Common myeloid progenitor, CD34-positive (primary cell): ENCODE results near the gene RNASE7.

Source experiments
- CTCF ChIA-PET: fragments of 350-600 bp; sonication (Branson Sonifier 250); formaldehyde crosslinking; loops from one replicate; lab custom pipeline; 2021; ENCODE audit warnings: antibody characterized with exemption; lab: Charles Lee
- POLR2A ChIA-PET: fragments of 350-600 bp; sonication (Branson Sonifier 250); formaldehyde crosslinking; loops from one replicate; lab custom pipeline; 2021; ENCODE audit warnings: antibody characterized with exemption; lab: Charles Lee
- DNase-seq, 3 donors: peaks; one replicate each; pipeline versions ENCODE4 v3.0.0 to v3.0.0-alpha.2; 2013
- H3K27ac ChIP-seq, 2 experiments: 1 replicate in 1 of 2; 2 replicates in 1 of 2; pipeline ENCODE4 v1.7.0; 2013; ENCODE audit warnings: inconsistent platforms in 2 of 2, low read length in 2 of 2, mild to moderate bottlenecking in 2 of 2, low read depth in 1 of 2, moderate library complexity in 1 of 2; ENCODE audit not compliant: severe bottlenecking in 2 of 2, insufficient read depth in 1 of 2, poor library complexity in 1 of 2
- H3K27me3 ChIP-seq, 5 experiments: replicated peaks in 2 of 5; 1 replicate in 3 of 5; 2 replicates in 2 of 5; pipeline versions ENCODE4 v1.6.1 to v1.7.0; 2013; ENCODE audit warnings: low read length in 4 of 5, mild to moderate bottlenecking in 2 of 5, moderate library complexity in 2 of 5, inconsistent platforms in 1 of 5; ENCODE audit not compliant: insufficient read depth in 5 of 5, control insufficient read depth in 4 of 5
- H3K36me3 ChIP-seq, 4 experiments: 1 replicate in 2 of 4; 2 replicates in 2 of 4; pipeline versions ENCODE4 v1.6.1 to v1.7.0; 2013; ENCODE audit warnings: low read length in 3 of 4, control low read depth in 1 of 4, mild to moderate bottlenecking in 1 of 4; ENCODE audit not compliant: control insufficient read depth in 4 of 4, insufficient read depth in 4 of 4
- H3K4me1 ChIP-seq, 4 experiments: 1 replicate in 3 of 4; 2 replicates in 1 of 4; pipeline versions ENCODE4 v1.6.1 to v1.7.1; 2013; ENCODE audit warnings: low read length in 3 of 4, mild to moderate bottlenecking in 3 of 4, control low read depth in 1 of 4, inconsistent platforms in 1 of 4, moderate library complexity in 1 of 4; ENCODE audit not compliant: control insufficient read depth in 4 of 4, insufficient read depth in 4 of 4; ENCODE audit errors: control extremely low read depth in 1 of 4
- H3K4me3 ChIP-seq, 7 experiments: 1 replicate in 4 of 7; 2 replicates in 3 of 7; pipeline versions ENCODE4 v1.5.1 to v1.7.0; 2013; ENCODE audit warnings: mild to moderate bottlenecking in 7 of 7, low read length in 6 of 7, moderate library complexity in 6 of 7, inconsistent platforms in 2 of 7, low read depth in 2 of 7, control low read depth in 1 of 7; ENCODE audit not compliant: insufficient read depth in 4 of 7, control insufficient read depth in 1 of 7; ENCODE audit errors: extremely low read depth in 1 of 7
- H3K9me3 ChIP-seq, 5 experiments: 1 replicate in 4 of 5; 2 replicates in 1 of 5; pipeline versions ENCODE4 v1.6.1 to v1.7.1; 2013; ENCODE audit warnings: low read length in 4 of 5, mild to moderate bottlenecking in 2 of 5, inconsistent platforms in 1 of 5, low read depth in 1 of 5, moderate library complexity in 1 of 5; ENCODE audit not compliant: control insufficient read depth in 4 of 5, insufficient read depth in 2 of 5; ENCODE audit errors: control extremely low read depth in 1 of 5
- WGBS: methylation state at CpG from one replicate; pipeline ENCODE4 v1.1.5; 2013; ENCODE audit not compliant: insufficient coverage; 5-methylcytosine and 5-hydroxymethylcytosine counted together

RNASE7 gene

GRCh38 chr14:21083565-21084325, 41.6 kb downstream of the RNASE7 start:
- ChIA-PET POLR2A (no interaction called here), CTCF (interaction anchor here (1.0 to 9.9 kb wide), 9 partner anchors 9 to 68 kb away, joined by 3 to 124 read pairs (median 6); partner anchors contain the start of gene ARHGEF40)
- Histone ChIP-seq H3K4me3 (no peak overlapping the region), H3K4me1 (peaks cover 0 to 14% (median 10%) of the 10 kb centered on the region in 4 experiments), H3K9me3 (no peaks in the 10 kb centered on the region), H3K27me3 (no peaks in the 10 kb centered on the region), H3K36me3 (peaks cover 4 to 63% (median 39%) of the 10 kb centered on the region in 4 experiments), H3K27ac (no peak overlapping the region)
- WGBS, result 96% methylated on average over 11 of the region's 11 CpGs
- no peak for DNase-seq

- CTCF ChIA-PET, result interaction anchor here (1.0 to 9.9 kb wide), 5 partner anchors 8 to 69 kb away, joined by 4 to 124 read pairs (median 9); partner anchors contain the start of gene ARHGEF40
- H3K4me1 ChIP-seq, result peaks cover 0 to 14% (median 10%) of the 10 kb centered on the region in 4 experiments
These were observed 42.2 kb downstream of the RNASE7 start for GRCh38 chr14:21084396-21084795.

GRCh38 chr14:21084998-21085853, 43.1 kb downstream of the RNASE7 start:
- peak in 1 of 3 donors; percentile 21 for DNase-seq
- no peak overlapping the region for H3K27ac ChIP-seq

More at GRCh38 chr14:21084396-21084795, 42.2 kb downstream of the RNASE7 start:
- WGBS, result 86% methylated on average over 1 of the region's 2 CpGs
- Histone ChIP-seq H3K9me3 (no peaks in the 10 kb centered on the region), H3K4me3 (no peak overlapping the region), H3K27ac (no peak overlapping the region), H3K27me3 (no peaks in the 10 kb centered on the region), H3K36me3 (peaks cover 4 to 62% (median 36%) of the 10 kb centered on the region in 4 experiments)
- POLR2A ChIA-PET, result no interaction called here
- DNase-seq, result no peak

GRCh38 chr14:21086908-21087293, 44.7 kb downstream of the RNASE7 start:
- Histone ChIP-seq H3K27ac (peak overlapping the region; percentile 13 to 59), H3K4me1 (peaks cover 0 to 14% (median 10%) of the 10 kb centered on the region in 4 experiments), H3K36me3 (peaks cover 4 to 65% (median 34%) of the 10 kb centered on the region in 4 experiments), H3K4me3 (no peak overlapping the region), H3K9me3 (no peaks in the 10 kb centered on the region), H3K27me3 (no peaks in the 10 kb centered on the region)
- WGBS, result 100% methylated on average over 1 of the region's 4 CpGs
- CTCF ChIA-PET, result interaction anchor here (0.6 to 9.9 kb wide), 10 partner anchors 8 to 76 kb away, joined by 3 to 124 read pairs (median 6); partner anchors contain the start of genes ARHGEF40 and TMEM253
- no peak for DNase-seq
- POLR2A ChIA-PET, result interaction anchor here (1.0 to 1.4 kb wide), 2 partner anchors 16 to 18 kb away, joined by 5 to 10 read pairs; partner anchors contain the start of gene ARHGEF40

More at GRCh38 chr14:21084998-21085853, 43.1 kb downstream of the RNASE7 start:
- ChIA-PET CTCF (interaction anchor here (0.8 to 9.9 kb wide), 4 partner anchors 7 to 17 kb away, joined by 3 to 124 read pairs (median 10); partner anchors contain the start of gene ARHGEF40), POLR2A (no interaction called here)
- peaks cover 0 to 14% (median 10%) of the 10 kb centered on the region in 4 experiments for H3K4me1 ChIP-seq
- 93% methylated on average over 17 of the region's 17 CpGs for WGBS
- peaks cover 4 to 61% (median 34%) of the 10 kb centered on the region in 4 experiments for H3K36me3 ChIP-seq
- no peaks in the 10 kb centered on the region for H3K27me3 ChIP-seq
- no peak overlapping the region for H3K4me3 ChIP-seq
- no peaks in the 10 kb centered on the region for H3K9me3 ChIP-seq

GRCh38 chr14:21087294-21088091, 45.3 kb downstream of the RNASE7 start:
- H3K9me3 ChIP-seq, result no peaks in the 10 kb centered on the region
- 58% methylated on average over 13 of the region's 19 CpGs for WGBS
- no peak overlapping the region for H3K4me3 ChIP-seq
- H3K27me3 ChIP-seq, result no peaks in the 10 kb centered on the region
- CTCF ChIA-PET, result interaction anchor here (0.6 to 9.9 kb wide), 11 partner anchors 9 to 76 kb away, joined by 3 to 124 read pairs (median 5); partner anchors contain the start of genes ARHGEF40 and TMEM253
- peak; percentile 95 to 99 (median 99) for DNase-seq
- peaks cover 0 to 14% (median 11%) of the 10 kb centered on the region in 4 experiments for H3K4me1 ChIP-seq
- POLR2A ChIA-PET, result interaction anchor here (1.0 to 1.4 kb wide), 2 partner anchors 17 to 19 kb away, joined by 5 to 10 read pairs; partner anchors contain the start of gene ARHGEF40
- H3K27ac ChIP-seq, result peak overlapping the region; percentile 62 to 68
- peaks cover 4 to 63% (median 30%) of the 10 kb centered on the region in 4 experiments for H3K36me3 ChIP-seq

GRCh38 chr14:21088687-21089086, 46.5 kb downstream of the RNASE7 start:
- no peaks in the 10 kb centered on the region for H3K9me3 ChIP-seq
- POLR2A ChIA-PET, result interaction anchor here (2.1 kb wide), 1 partner anchor 16 kb away, joined by 5 read pairs; no protein-coding TSS in a partner anchor
- peaks cover 4 to 65% (median 30%) of the 10 kb centered on the region in 4 experiments for H3K36me3 ChIP-seq

More at GRCh38 chr14:21088687-21089086, 46.5 kb downstream of the RNASE7 start:
- Histone ChIP-seq H3K27me3 (no peaks in the 10 kb centered on the region), H3K4me1 (peaks cover 0 to 18% (median 13%) of the 10 kb centered on the region in 4 experiments), H3K27ac (peak overlapping the region in 1 of 2 experiments; percentile 68), H3K4me3 (no peak overlapping the region)
- CTCF ChIA-PET, result interaction anchor here (1.0 to 9.9 kb wide), 8 partner anchors 14 to 409 kb away, joined by 3 to 124 read pairs (median 39); partner anchors contain the start of genes ARHGEF40 and TMEM253
- DNase-seq, result no peak
- 91% methylated on average over 3 of the region's 4 CpGs for WGBS
